Breast epithelium (tissue), 4 donors: ENCODE data around the gene ATG5. TPM values are rescaled to one million over a fixed set of nuclear protein-coding genes. Genes with fewer than 3 reads are reported as not detected.

ENCODE experiments used
- DNase-seq, 2 donors: peaks; one replicate each; pipeline ENCODE4 v3.0.0-alpha.2; 2019; ENCODE audit warnings: low spot score in 2 of 2
- H3K27ac ChIP-seq, 2 donors: fragments of 200-600 bp; sonication (generic) in 1 of 2; one replicate each; pipeline ENCODE4 v1.5.1; 2016 to 2019; ENCODE audit warnings: mild to moderate bottlenecking in 1 of 2
- H3K27me3 ChIP-seq, 2 donors: fragments of 200-600 bp; sonication (generic) in 1 of 2; one replicate each; pipeline versions ENCODE4 v1.5.1 to v1.6.0; 2017 to 2019; ENCODE audit warnings: control low read depth in 1 of 2, mild to moderate bottlenecking in 1 of 2
- H3K36me3 ChIP-seq: fragments of 200-600 bp; one replicate; pipeline ENCODE4 v1.5.1; 2019
- H3K4me1 ChIP-seq, 2 donors: fragments of 200-600 bp; sonication (generic); one replicate each; pipeline ENCODE4 v1.5.1; 2016 to 2019; ENCODE audit warnings: control low read depth in 1 of 2
- H3K4me3 ChIP-seq, 3 donors: fragments of 200-600 bp; sonication (generic); 1 replicate in 2 of 3; 2 replicates in 1 of 3; pipeline ENCODE4 v1.5.1; 2016 to 2019; ENCODE audit warnings: mild to moderate bottlenecking in 3 of 3, moderate library complexity in 2 of 3
- H3K9me3 ChIP-seq, 2 donors: fragments of 200-600 bp; sonication (generic) in 1 of 2; one replicate each; pipeline ENCODE4 v1.5.1; 2016 to 2019; ENCODE audit warnings: control low read depth in 1 of 2
- POLR2A ChIP-seq: fragments of 450-650 bp; IDR thresholded peaks from one replicate; pipeline ENCODE4 v1.6.1; 2016; ENCODE audit warnings: antibody characterized with exemption, mild to moderate bottlenecking, moderate library complexity
- POLR2AphosphoS5 ChIP-seq, 3 donors: sonication (generic); formaldehyde crosslinking; IDR thresholded peaks; one replicate each; pipeline ENCODE4 v1.6.1; 2017; ENCODE audit warnings: antibody characterized with exemption in 3 of 3
- intact Hi-C: fragments of 100-400 bp; cut with DNase I; formaldehyde crosslinking; loops from one replicate; pipeline ENCODE4 v1.15.1; 2023; ENCODE audit warnings: low total_unique reads
- total RNA-seq, 3 donors: library from RNA; depleted of rRNA; stranded (reverse); fragments of >200 nt; gene quantifications; one replicate each; pipeline ENCODE4 v1.1.0, GENCODE V29; 2016
- TF ChIP-seq, protein P1 (sequence below), 3 donors: fragments of 450-650 bp; IDR thresholded peaks; one replicate each; pipeline ENCODE4 v1.5.1; 2016 to 2017; ENCODE audit warnings: antibody characterized with exemption in 3 of 3, mild to moderate bottlenecking in 3 of 3, moderate library complexity in 3 of 3

Gene ATG5
- total RNA-seq, 3 donors from 2014 or later, result 35.8 to 51.1 (median 45.9) TPM

DNA sequence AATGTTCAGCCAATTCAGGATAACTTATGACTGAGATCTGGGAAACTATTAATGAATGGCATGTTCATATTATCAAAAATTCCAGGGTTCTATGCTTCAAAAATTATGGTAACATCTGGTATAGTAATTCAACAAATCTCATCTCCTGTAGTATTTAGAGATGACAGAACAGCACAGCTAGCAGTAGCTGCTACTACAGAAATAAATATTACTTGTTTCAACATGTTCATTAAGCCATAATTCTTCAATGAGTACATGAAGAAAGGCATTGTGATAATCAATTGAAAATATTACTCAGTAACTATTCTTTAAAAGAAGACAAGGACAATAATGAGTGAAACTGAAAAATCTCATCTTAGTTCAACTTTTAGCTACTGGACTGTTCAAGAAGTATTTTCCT is 66.8 kb downstream of the ATG5 start:
- Histone ChIP-seq H3K9me3 (no peaks in the 10 kb centered on the region), H3K36me3 (no peaks in the 10 kb centered on the region), H3K27me3 (no peaks in the 10 kb centered on the region), H3K4me1 (peaks cover 0 to 5% of the 10 kb centered on the region in 2 donors), H3K4me3 (no peak overlapping the region), H3K27ac (no peak overlapping the region)
- TF ChIP-seq, protein P1, sequence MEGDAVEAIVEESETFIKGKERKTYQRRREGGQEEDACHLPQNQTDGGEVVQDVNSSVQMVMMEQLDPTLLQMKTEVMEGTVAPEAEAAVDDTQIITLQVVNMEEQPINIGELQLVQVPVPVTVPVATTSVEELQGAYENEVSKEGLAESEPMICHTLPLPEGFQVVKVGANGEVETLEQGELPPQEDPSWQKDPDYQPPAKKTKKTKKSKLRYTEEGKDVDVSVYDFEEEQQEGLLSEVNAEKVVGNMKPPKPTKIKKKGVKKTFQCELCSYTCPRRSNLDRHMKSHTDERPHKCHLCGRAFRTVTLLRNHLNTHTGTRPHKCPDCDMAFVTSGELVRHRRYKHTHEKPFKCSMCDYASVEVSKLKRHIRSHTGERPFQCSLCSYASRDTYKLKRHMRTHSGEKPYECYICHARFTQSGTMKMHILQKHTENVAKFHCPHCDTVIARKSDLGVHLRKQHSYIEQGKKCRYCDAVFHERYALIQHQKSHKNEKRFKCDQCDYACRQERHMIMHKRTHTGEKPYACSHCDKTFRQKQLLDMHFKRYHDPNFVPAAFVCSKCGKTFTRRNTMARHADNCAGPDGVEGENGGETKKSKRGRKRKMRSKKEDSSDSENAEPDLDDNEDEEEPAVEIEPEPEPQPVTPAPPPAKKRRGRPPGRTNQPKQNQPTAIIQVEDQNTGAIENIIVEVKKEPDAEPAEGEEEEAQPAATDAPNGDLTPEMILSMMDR (IDR thresholded peaks at IDR 0.05), result no peak
- TF ChIP-seq POLR2AphosphoS5 (IDR thresholded peaks at IDR 0.05), result no peak
- no peak for TF ChIP-seq POLR2A
- intact Hi-C loops, result no loop called here
- no peak for DNase-seq

DNA sequence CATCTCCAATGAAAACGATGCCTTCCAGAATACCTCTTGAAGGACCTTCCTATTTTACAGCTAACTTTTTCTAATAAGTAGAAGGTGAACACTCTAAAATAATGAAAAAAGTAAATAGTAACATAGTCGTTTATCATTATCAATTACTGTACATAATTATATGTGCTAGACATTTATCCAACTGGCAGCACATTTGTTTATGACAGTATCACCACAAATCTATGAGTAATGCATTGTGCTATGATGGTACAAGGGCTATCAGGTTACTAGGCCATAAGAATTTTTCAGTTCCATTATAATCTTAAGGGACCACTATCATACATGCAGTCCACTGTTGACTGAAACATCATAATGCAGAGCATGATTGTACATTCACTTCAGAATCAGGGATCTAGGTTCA is 68.4 kb downstream of the ATG5 start:
- Histone ChIP-seq H3K4me1 (peaks cover 0 to 5% of the 10 kb centered on the region in 2 donors), H3K27ac (no peak overlapping the region), H3K36me3 (no peaks in the 10 kb centered on the region), H3K27me3 (no peaks in the 10 kb centered on the region), H3K4me3 (no peak overlapping the region), H3K9me3 (no peaks in the 10 kb centered on the region)
- intact Hi-C loops, result no loop called here
- no peak for DNase-seq
- TF ChIP-seq, protein P1 (IDR thresholded peaks at IDR 0.05), result no peak
- TF ChIP-seq POLR2AphosphoS5 (IDR thresholded peaks at IDR 0.05) (no peak), POLR2A (no peak)

DNA sequence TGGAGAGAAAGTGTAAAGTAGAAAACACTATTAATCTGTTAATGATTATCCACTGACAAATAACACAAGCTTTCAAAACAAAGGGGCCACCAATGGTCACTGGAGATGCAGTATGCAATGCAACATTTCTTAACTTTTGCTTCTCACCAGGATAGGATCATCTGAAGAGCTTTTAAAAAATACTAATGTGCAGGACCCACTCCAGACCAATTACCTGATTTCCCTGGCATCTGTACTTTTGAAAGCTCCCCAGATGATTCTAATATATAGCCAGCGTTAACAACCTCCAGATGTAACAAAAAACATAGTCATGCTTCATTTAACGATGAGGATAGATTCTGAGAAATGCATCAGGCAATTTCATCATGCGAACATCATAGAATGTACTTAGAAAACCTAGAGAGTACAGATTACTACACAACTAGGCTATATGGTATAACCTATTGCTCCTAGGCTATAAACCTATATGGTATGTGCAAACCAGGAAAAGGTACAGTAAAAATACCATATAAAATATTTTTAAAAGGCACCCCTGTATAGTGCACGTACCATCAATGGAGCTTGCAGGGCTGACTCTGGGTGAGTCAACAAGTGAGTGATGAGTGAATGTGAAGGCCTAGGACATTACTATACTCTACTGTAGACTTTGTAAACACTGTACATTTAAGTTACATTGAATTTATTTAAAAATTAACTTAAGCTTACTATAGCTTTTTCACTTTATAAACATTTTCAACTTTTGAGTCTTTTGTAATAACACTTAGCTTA is 69.2 kb downstream of the ATG5 start:
- TF ChIP-seq, protein P1 (IDR thresholded peaks at IDR 0.05), result no peak
- TF ChIP-seq POLR2AphosphoS5 (IDR thresholded peaks at IDR 0.05), result no peak
- TF ChIP-seq POLR2A, result no peak
- H3K36me3 ChIP-seq, result no peaks in the 10 kb centered on the region
- H3K27ac ChIP-seq, result no peak overlapping the region
- H3K4me3 ChIP-seq, result no peak overlapping the region
- H3K4me1 ChIP-seq, result peaks cover 0 to 5% of the 10 kb centered on the region in 2 donors
- intact Hi-C loops, result no loop called here
- no peaks in the 10 kb centered on the region for H3K9me3 ChIP-seq
- no peak for DNase-seq
- H3K27me3 ChIP-seq, result no peaks in the 10 kb centered on the region

DNA sequence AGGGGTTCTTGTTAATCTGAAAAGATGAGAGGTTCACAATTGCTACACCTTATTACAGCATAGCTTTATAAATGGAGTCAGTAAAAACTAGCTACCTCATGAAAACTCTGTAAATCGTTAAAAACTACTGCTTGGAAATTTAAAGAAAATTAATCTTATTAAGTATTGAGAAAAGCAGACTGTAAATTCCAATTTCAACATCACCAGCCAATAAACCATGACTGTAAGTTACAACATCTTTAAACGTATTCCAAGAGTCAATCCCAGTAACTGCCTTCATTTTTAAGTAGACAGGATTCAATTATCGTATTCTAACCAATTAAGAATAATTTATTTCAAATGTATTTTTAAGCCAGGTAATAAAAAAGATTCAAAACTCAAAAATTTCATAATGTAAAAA is 70.3 kb downstream of the ATG5 start:
- Histone ChIP-seq H3K27ac (no peak overlapping the region), H3K4me1 (peaks cover 0 to 5% of the 10 kb centered on the region in 2 donors), H3K36me3 (no peaks in the 10 kb centered on the region), H3K4me3 (no peak overlapping the region), H3K27me3 (no peaks in the 10 kb centered on the region), H3K9me3 (no peaks in the 10 kb centered on the region)
- intact Hi-C loops, result no loop called here
- no peak for DNase-seq
- TF ChIP-seq, protein P1 (IDR thresholded peaks at IDR 0.05), result no peak
- TF ChIP-seq POLR2A (no peak), POLR2AphosphoS5 (IDR thresholded peaks at IDR 0.05) (no peak)

DNA sequence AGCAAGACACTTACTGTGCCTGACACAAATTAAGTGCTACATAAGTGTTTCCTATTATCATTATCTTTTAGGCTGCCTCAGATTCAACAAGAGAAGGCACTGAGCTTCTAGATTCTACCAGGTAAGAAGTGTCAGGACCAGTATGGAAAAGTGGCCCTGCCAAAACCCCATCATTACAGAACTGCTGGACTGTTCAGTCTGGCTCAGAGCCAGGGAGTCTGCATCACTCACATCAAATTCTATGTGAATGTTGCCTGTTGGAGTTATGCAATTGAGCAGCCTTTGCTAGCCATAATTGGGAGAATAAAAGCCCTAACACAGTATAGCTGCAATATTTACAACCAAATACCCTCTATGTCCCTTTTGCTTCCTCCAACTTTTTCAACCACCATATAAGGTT is 70.9 kb downstream of the ATG5 start:
- Histone ChIP-seq H3K4me3 (no peak overlapping the region), H3K27ac (no peak overlapping the region), H3K9me3 (no peaks in the 10 kb centered on the region), H3K36me3 (no peaks in the 10 kb centered on the region), H3K27me3 (no peaks in the 10 kb centered on the region), H3K4me1 (peaks cover 0 to 5% of the 10 kb centered on the region in 2 donors)
- DNase-seq, result no peak
- TF ChIP-seq POLR2A, result no peak
- TF ChIP-seq, protein P1 (IDR thresholded peaks at IDR 0.05), result no peak
- intact Hi-C loops, result no loop called here
